HepG2 (cell line): Measurements from ENCODE around the gene SERPINA6. TPM values are rescaled to one million over a fixed set of nuclear protein-coding genes. Genes with fewer than 3 reads are reported as not detected.
A peak's percentile ranks its signal among the peaks of the same experiment; 100 is the strongest.

Experiments used
- CHD4 ChIP-seq: fragments of 200-600 bp; sonication (generic); IDR thresholded peaks from 2 replicates; pipeline ENCODE4 v1.7.0; 2017; ENCODE audit warnings: mild to moderate bottlenecking, low read length, borderline replicate concordance
- NFKBIZ ChIP-seq: IDR thresholded peaks from 2 replicates; pipeline ENCODE4 v1.6.1; 2018; ENCODE audit warnings: missing genetic modification reagents, missing compliant biosample characterization
- NRL ChIP-seq: sonication (generic); formaldehyde crosslinking; IDR thresholded peaks from 2 replicates; pipeline ENCODE4 v1.5.0; 2020; ENCODE audit warnings: missing genetic modification reagents, mild to moderate bottlenecking, moderate library complexity, borderline replicate concordance
- SETDB1 ChIP-seq: sonication (generic); formaldehyde crosslinking; IDR thresholded peaks from 2 replicates; pipeline ENCODE4 v1.5.1; 2020; ENCODE audit warnings: missing genetic modification reagents, mild to moderate bottlenecking, borderline replicate concordance
- SP2 ChIP-seq: sonication (generic); formaldehyde crosslinking; IDR thresholded peaks from 2 replicates; pipeline ENCODE4 v1.5.1; 2020; ENCODE audit warnings: mild to moderate bottlenecking, missing genetic modification reagents
- ZBTB20 ChIP-seq: sonication (generic); formaldehyde crosslinking; IDR thresholded peaks from 2 replicates; pipeline ENCODE4 v1.8.1; 2023; ENCODE audit warnings: missing genetic modification reagents, low read depth, mild to moderate bottlenecking, borderline replicate concordance
- ZNF121 ChIP-seq: sonication (generic); formaldehyde crosslinking; IDR thresholded peaks from 2 replicates; pipeline ENCODE4 v1.5.0; 2020; ENCODE audit warnings: mild to moderate bottlenecking, missing genetic modification reagents
- ZNF430 ChIP-seq: sonication (generic); formaldehyde crosslinking; IDR thresholded peaks from 2 replicates; pipeline ENCODE4 v1.9.0; 2021; ENCODE audit warnings: mild to moderate bottlenecking, missing genetic modification reagents
- ZNF615 ChIP-seq: sonication (generic); formaldehyde crosslinking; IDR thresholded peaks from 2 replicates; pipeline ENCODE4 v1.5.0; 2020; ENCODE audit warnings: mild to moderate bottlenecking, missing genetic modification reagents, borderline replicate concordance
- polyA plus RNA-seq, 8 experiments: library from polyadenylated mRNA; depleted of rRNA in 3 of 8; stranded (reverse) in 7 of 8; unstranded in 1 of 8; fragments of >200 nt; fragmentation: Illumina TruSeq in 4 of 8; extraction: Trizol in 4 of 8; gene quantifications; 2 replicates each; pipeline versions ENCODE4 v1.2.1 to v1.2.3, GENCODE V29; 2011 to 2016; ENCODE audit warnings: low read depth in 4 of 8, missing spikeins in 1 of 8, mixed read lengths in 1 of 8; ENCODE audit not compliant: insufficient read depth in 1 of 8
- total RNA-seq, 5 experiments: library from RNA; depleted of rRNA; stranded (reverse); fragments of >200 nt; fragmentation: Illumina TruSeq; extraction: Trizol; gene quantifications; 2 replicates each; pipeline ENCODE4 v1.2.3, GENCODE V29; 2016; ENCODE audit warnings: low read depth in 1 of 5
- TF ChIP-seq, protein P1 (sequence below), 2 experiments: fragments of 450-650 bp in 1 of 2; sonication (generic) in 1 of 2; formaldehyde crosslinking in 1 of 2; IDR thresholded peaks; 2 replicates each; pipeline versions ENCODE4 v1.6.1 to v1.8.0; 2016 to 2022; ENCODE audit warnings: antibody characterized with exemption in 1 of 2, mild to moderate bottlenecking in 1 of 2, missing genetic modification reagents in 1 of 2
- TF ChIP-seq, protein P2 (sequence below): sonication (generic); formaldehyde crosslinking; IDR thresholded peaks from 2 replicates; pipeline ENCODE4 v1.8.1; 2022; ENCODE audit warnings: low read depth, mild to moderate bottlenecking, missing genetic modification reagents
- TF ChIP-seq, protein P3 (sequence below): sonication (generic); formaldehyde crosslinking; IDR thresholded peaks from 2 replicates; pipeline ENCODE4 v1.4.0; 2020; ENCODE audit warnings: missing genetic modification reagents

Gene SERPINA6
- total and polyA plus RNA-seq, 2 of the 13 experiments (the other 11 are each of a cell fraction or from before 2014, with no cell fraction given): 260 to 333 TPM

DNA sequence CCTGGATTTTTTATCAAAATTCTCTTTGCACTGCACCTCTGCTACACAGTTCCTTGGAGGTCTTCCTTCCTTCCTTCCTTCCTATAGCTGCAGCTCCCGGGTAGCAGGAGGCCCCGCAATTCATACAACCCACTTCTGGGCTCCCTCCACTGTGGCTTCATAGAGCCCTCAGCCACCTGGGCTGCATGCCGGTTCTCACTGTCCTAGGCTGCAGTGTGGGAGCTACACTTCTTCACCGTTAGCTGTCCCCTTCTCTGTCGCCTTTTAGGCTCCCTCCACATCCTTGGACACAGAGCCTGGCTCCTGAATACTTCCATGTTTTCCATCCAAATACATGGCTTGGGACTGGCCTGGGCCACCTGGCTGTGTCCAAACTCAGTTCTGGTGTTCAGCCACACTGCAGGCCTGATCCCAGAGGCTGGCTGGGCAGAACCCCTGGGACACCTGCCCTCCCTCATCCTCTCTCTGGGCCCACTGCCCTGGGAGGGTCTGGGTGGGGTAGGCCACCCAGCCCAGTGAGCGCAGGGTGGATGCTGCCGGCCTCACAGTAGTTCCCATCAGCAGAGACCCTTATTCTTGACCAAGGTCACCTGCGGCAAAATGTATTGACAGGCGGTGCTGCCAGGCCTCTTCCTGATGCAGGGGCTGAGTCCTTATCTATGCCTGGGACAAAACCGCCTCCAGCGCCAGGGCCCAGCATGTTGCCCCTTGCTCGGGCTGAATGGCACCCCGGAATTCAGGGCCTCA, 31.8 kb downstream of the SERPINA6 start (continued):
- TF ChIP-seq, protein P1, sequence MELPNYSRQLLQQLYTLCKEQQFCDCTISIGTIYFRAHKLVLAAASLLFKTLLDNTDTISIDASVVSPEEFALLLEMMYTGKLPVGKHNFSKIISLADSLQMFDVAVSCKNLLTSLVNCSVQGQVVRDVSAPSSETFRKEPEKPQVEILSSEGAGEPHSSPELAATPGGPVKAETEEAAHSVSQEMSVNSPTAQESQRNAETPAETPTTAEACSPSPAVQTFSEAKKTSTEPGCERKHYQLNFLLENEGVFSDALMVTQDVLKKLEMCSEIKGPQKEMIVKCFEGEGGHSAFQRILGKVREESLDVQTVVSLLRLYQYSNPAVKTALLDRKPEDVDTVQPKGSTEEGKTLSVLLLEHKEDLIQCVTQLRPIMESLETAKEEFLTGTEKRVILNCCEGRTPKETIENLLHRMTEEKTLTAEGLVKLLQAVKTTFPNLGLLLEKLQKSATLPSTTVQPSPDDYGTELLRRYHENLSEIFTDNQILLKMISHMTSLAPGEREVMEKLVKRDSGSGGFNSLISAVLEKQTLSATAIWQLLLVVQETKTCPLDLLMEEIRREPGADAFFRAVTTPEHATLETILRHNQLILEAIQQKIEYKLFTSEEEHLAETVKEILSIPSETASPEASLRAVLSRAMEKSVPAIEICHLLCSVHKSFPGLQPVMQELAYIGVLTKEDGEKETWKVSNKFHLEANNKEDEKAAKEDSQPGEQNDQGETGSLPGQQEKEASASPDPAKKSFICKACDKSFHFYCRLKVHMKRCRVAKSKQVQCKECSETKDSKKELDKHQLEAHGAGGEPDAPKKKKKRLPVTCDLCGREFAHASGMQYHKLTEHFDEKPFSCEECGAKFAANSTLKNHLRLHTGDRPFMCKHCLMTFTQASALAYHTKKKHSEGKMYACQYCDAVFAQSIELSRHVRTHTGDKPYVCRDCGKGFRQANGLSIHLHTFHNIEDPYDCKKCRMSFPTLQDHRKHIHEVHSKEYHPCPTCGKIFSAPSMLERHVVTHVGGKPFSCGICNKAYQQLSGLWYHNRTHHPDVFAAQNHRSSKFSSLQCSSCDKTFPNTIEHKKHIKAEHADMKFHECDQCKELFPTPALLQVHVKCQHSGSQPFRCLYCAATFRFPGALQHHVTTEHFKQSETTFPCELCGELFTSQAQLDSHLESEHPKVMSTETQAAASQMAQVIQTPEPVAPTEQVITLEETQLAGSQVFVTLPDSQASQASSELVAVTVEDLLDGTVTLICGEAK (IDR thresholded peaks at IDR 0.05): no peak
- TF ChIP-seq, protein P1 (CRISPR knock-in tag; IDR thresholded peaks at IDR 0.05): peak; percentile 14; the same call in 1 of the 2 replicates
- TF ChIP-seq, protein P2, sequence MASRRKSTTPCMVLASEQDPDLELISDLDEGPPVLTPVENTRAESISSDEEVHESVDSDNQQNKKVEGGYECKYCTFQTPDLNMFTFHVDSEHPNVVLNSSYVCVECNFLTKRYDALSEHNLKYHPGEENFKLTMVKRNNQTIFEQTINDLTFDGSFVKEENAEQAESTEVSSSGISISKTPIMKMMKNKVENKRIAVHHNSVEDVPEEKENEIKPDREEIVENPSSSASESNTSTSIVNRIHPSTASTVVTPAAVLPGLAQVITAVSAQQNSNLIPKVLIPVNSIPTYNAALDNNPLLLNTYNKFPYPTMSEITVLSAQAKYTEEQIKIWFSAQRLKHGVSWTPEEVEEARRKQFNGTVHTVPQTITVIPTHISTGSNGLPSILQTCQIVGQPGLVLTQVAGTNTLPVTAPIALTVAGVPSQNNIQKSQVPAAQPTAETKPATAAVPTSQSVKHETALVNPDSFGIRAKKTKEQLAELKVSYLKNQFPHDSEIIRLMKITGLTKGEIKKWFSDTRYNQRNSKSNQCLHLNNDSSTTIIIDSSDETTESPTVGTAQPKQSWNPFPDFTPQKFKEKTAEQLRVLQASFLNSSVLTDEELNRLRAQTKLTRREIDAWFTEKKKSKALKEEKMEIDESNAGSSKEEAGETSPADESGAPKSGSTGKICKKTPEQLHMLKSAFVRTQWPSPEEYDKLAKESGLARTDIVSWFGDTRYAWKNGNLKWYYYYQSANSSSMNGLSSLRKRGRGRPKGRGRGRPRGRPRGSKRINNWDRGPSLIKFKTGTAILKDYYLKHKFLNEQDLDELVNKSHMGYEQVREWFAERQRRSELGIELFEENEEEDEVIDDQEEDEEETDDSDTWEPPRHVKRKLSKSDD (CRISPR knock-in tag): 0 out of 2 replicates have a peak, but pooled peaks have one; percentile 59
- no peak for TF ChIP-seq ZNF121
- 0 out of 2 replicates have a peak, but pooled peaks have one; percentile 16 for TF ChIP-seq ZNF430
- TF ChIP-seq SP2 (CRISPR knock-in tag): no peak
- no peak for TF ChIP-seq ZNF615 (CRISPR knock-in tag)
- TF ChIP-seq, protein P3, sequence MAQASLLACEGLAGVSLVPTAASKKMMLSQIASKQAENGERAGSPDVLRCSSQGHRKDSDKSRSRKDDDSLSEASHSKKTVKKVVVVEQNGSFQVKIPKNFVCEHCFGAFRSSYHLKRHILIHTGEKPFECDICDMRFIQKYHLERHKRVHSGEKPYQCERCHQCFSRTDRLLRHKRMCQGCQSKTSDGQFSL (CRISPR knock-in tag): no peak
- TF ChIP-seq CHD4: no peak
- no peak for TF ChIP-seq NFKBIZ (CRISPR knock-in tag)
- 0 out of 2 replicates have a peak, but pooled peaks have one; percentile 24 for TF ChIP-seq NRL (CRISPR knock-in tag)
- no peak for TF ChIP-seq SETDB1
- no peak for TF ChIP-seq ZBTB20
